Activated T-cell treated with anti-CD3 and anti-CD28 coated beads for 24 hours (primary cell): ENCODE measurements around the gene DCD.
"Not testable (repeated sequence)": the region's sequence is repeated elsewhere in the genome, so short reads cannot be mapped to it uniquely, and the experiment has no call there.

Experiments
- DNase-seq: peaks from one replicate; pipeline ENCODE4 v3.0.0-alpha.2; 2020; ENCODE audit warnings: low read depth

The DCD gene

GRCh38 chr12:54653025-54653424, 4.9 kb upstream of the DCD start:
- no peak for DNase-seq

DNA sequence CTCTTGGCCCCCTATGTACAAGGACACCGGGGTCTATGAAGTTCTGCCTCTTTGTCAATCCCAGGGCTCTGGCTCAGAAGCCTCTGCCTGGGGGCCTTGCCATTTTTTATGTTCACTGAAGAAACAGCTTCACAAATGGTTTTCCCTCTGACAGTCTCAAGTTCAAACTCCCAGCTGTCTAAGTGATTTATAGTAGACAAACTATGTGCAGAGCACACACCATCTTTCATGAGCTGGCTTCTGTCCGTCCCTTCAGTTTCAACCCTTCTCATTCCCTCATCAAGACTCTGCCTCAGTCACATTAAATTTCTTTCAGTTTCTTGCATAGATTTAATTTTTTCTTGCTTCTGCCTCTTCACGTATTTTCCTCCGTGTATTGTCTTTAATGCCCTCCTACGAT, 2.7 kb upstream of the DCD start:
- DNase-seq, result no peak

- no peak for DNase-seq
These were observed 2.2 kb upstream of the DCD start for GRCh38 chr12:54650409-54650808.

DNA sequence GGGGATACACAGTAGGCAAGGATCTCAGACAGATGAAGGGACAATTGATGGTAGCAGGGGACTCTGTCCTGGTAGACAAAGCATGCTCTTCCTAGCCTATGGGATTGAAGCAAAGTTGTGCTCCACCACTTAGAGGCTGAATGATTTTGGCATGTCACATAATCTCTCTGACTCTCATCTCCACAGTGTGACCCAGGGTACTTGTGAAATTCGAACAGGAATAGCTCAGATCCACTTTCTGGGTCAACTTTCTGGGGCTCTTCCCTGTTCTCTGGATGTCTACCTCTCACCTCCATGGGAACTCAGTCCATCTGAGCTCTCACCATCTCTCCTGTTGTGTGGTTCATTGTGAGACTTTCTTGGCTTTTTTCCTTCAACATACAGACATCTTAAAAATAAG, 1.7 kb upstream of the DCD start:
- DNase-seq, result no peak

DNA sequence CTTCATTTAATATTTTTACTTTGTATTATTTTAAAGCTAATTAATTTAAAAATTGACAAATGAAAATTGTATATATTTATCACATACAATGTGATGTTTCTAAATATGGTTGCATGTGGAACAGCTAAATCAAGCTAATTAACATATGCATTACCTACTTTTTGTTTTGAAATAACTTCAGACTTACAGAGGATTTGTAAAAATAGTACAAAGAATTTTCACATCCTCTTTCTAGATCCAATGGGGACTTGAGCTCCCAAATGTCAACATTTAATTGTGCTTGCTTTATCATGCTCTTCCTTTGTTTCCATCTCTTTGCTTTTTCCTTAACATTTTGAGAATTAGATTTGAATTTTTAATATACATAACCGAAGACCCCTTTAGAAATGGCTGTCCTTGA, 6.6 kb downstream of the DCD start:
- no peak for DNase-seq

- no peak for DNase-seq
These were observed 7.1 kb downstream of the DCD start for GRCh38 chr12:54641089-54641488.

- DNase-seq, result not testable (repeated sequence)
These were observed 9.1 kb downstream of the DCD start for GRCh38 chr12:54639112-54639511.

DNA sequence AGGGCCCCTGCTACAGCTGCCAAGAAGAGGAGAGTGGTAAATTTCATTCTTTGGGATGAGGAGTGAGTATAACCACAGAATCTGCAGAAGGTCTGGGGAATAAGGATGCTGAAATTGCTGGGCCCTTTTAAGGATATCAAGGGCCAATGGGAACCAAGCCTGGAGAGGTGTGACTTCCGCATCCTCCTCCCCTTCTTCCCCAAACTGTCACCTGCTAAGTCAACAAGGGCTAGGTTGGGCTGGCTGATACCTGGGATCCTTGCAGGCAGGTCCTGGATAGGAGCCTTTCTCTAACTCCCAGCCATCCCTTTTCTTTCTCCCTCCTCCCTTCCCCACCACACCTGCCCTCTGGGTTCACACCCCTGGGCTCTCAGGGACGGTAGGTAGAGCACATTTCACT, 13.4 kb downstream of the DCD start, which contains the start of gene LACRT:
Gene LACRT (minus strand): TSS at position 101 of the 400 bp plus-strand sequence. CDS start 54 bp downstream, at position 47.
- no peak for DNase-seq

DNA sequence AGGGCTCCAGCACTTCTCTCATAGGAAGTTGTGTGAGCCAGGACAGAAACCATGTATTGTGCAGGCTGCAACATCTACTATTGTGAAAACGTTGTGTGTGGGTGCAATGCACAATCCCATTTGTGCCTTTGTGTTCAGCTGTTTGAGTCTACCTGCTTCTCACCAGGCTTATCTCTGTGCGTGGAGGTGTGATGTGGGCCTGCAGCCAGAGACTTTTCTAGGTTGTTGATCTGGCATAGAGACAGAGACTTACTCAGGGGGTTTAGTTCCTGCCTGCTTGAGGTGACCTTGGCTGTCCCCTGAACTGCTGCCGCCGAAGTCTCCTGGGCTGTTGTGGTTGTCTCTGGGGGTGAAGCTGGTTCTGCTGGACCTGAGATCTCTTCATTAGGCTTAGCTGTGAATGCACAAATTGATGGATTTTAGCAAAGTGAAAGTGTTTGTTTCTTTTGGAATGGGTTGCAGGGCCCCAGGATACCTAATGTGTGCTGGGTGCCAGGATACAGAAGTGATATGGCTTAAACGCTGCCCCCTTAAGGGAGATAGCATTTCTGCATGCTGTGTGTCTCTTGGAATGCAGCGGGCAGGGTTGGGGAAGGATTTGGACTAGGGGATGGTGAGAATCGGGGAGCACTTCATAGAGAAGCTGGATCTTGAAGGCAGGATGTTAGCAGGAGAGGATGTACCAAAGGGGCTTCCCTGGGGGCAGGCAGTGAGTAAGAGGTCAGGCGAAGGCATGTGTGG, 16.0 kb downstream of the DCD start:
- DNase-seq, result no peak

- no peak for DNase-seq
These were observed 16.6 kb downstream of the DCD start for GRCh38 chr12:54631551-54631950.

- no peak for DNase-seq
These were observed 18.2 kb downstream of the DCD start for GRCh38 chr12:54629925-54630324.

GRCh38 chr12:54628186-54628846, 19.8 kb downstream of the DCD start:
- DNase-seq, result no peak

DNA sequence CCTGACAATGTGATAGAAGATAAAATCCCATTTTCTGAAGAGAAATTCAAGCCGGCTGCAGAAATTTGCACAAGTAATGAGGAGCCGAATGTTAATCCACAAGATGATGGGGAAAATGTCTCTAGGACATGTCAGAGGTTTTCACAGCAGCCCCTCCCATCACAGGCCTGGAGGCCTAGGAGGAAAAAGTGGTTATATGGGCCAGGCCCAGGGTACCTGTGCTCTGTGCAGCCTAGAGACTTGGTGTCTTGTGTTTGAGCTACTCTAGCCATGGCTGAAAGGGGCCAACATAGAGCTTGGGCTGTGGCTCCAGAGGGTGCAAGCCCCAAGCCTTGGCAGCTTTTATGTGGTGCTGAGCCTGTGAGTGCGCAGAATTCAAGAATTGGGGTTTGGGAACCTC, 20.9 kb downstream of the DCD start:
- no peak for DNase-seq

DNA sequence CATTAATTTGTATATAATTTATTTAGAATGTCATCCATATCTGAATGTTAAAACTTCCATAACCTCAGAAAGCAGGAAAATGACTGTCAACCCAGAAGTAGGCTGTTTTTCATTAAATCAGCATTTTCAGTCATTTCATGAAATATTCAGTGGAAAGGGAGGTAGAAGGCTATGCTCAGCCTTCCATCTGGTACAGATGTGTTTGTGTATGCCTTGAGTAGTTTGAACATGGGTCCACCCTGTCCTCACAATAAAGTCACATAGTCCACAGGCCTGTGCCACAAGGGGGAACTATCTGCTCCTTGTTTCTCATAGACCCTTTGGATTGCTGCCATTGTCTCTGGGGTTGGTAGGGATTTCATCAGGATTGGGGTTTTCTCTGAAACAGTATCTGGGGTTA, 22.6 kb downstream of the DCD start:
- no peak for DNase-seq

GRCh38 chr12:54624315-54625279, 23.6 kb downstream of the DCD start:
- DNase-seq, result no peak

DNA sequence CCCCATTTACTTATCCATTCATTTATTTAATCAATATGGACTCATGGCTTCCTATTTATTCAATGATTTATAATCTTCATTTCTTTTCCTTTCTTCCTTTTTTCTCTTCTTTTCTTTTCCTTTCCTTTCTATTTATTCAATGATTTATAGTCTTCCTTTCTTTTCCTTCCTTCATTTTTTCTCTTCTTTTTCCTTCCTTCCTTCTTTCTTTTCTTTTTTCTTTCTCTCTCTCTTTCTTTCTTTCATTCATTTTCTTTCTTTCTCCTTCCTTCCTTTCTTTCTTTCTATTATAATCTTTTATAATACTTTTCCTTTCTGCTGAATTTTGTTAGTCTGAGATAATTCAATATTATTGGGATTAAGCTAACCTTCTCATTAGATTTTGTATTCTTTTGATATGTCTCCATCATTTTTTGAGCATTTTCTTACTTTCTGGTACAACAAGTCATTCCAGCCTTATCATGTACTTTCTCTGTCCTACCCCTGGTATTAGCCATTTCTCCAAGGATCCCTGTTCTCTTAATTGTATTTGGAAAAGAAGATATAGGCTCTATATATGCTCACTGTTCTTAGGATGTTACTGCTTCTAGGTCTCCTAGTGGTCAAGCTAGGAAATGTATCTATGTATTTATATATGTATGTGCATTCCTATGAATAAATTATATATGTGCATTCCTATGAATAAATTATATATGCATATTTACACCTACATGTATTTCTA, 25.5 kb downstream of the DCD start:
- DNase-seq, result no peak

GRCh38 chr12:54616933-54617680, 31.1 kb downstream of the DCD start:
- DNase-seq, result no peak

GRCh38 chr12:54612225-54612750, 35.9 kb downstream of the DCD start:
- no peak for DNase-seq

DNA sequence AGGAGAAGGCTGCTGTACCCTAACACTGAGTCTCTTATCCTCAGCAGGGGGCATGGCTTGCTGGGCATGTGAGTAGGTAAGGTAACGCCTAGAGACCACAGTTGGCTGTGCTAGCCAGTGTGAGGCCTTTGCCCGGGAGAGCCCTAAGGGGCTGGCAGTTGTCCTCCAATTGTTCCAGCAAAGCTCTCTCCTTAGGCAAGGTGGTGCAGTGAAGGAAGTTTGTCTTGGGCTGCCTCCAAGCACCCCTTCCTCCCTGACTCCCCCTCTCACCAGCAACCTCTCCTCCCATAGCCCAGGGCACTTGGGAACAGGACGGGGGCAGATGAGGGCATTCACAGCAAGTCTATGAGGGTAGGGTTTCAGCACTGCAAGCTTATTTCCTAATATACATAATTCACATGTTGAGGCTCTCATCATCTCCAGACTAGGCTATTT, 36.4 kb downstream of the DCD start:
- DNase-seq, result no peak

GRCh38 chr12:54608769-54609168, 39.4 kb downstream of the DCD start:
- no peak for DNase-seq

GRCh38 chr12:54608156-54608555, 40.0 kb downstream of the DCD start:
- DNase-seq, result no peak
